Loucy (cell line): ENCODE data around the gene CAPN7.

Experiments used
- EZH2phosphoT487 ChIP-seq: fragments of 200-600 bp; IDR thresholded peaks from 2 replicates; pipeline ENCODE4 v1.6.1; 2018; ENCODE audit warnings: antibody characterized with exemption, mild to moderate bottlenecking, moderate library complexity, borderline replicate concordance
- TF ChIP-seq, protein P1 (sequence below): fragments of 200-600 bp; sonication (generic); conservative IDR thresholded peaks from 2 replicates; pipeline ENCODE4 v1.5.1; 2014; ENCODE audit warnings: mild to moderate bottlenecking, antibody characterized with exemption, low read length

- TF ChIP-seq, protein P1, sequence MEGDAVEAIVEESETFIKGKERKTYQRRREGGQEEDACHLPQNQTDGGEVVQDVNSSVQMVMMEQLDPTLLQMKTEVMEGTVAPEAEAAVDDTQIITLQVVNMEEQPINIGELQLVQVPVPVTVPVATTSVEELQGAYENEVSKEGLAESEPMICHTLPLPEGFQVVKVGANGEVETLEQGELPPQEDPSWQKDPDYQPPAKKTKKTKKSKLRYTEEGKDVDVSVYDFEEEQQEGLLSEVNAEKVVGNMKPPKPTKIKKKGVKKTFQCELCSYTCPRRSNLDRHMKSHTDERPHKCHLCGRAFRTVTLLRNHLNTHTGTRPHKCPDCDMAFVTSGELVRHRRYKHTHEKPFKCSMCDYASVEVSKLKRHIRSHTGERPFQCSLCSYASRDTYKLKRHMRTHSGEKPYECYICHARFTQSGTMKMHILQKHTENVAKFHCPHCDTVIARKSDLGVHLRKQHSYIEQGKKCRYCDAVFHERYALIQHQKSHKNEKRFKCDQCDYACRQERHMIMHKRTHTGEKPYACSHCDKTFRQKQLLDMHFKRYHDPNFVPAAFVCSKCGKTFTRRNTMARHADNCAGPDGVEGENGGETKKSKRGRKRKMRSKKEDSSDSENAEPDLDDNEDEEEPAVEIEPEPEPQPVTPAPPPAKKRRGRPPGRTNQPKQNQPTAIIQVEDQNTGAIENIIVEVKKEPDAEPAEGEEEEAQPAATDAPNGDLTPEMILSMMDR = no peak
- TF ChIP-seq EZH2phosphoT487 = no peak
These were observed 14.0 kb downstream of the CAPN7 start for GRCh38 chr3:15220056-15220455.
